Measurements from ENCODE around the gene CACNA1B. TPM values are rescaled to one million over a fixed set of nuclear protein-coding genes. Genes with fewer than 3 reads are reported as not detected.

CACNA1B gene
- total and polyA plus RNA-seq, 9 of the 15 experiments (the other 6 are each of a cell fraction or from before 2014, with no cell fraction given) = 0.01 to 0.04 TPM; not detected in 7

GRCh38 chr9:138070815-138071214 lies 193.2 kb downstream of the CACNA1B start:
- FAIRE-seq = no peak
- Histone ChIP-seq H3K27me3 (ENCODE audit: control insufficient read depth in 2 of 2, insufficient read depth in 2 of 2, low read length in 2 of 2) (peaks cover 21 to 80% of the 10 kb centered on the region in 2 experiments), H3K36me3 (ENCODE audit: control insufficient read depth, insufficient read depth, low read length) (no peaks in the 10 kb centered on the region), H3K9me1 (ENCODE audit: control insufficient read depth, insufficient read depth, low read length) (no peaks in the 10 kb centered on the region), H3K27ac (ENCODE audit: extremely low read depth, low read depth, low read length) (no peak overlapping the region), H3K4me3 (no peak overlapping the region), H3K9me3 (replicated peaks; ENCODE audit: control insufficient read depth, insufficient read depth, low read depth, low read length) (no peaks in the 10 kb centered on the region), H3K9ac (ENCODE audit: insufficient read depth in 1 of 2, low read depth in 2 of 2, low read length in 2 of 2) (no peak overlapping the region), H3K4me2 (ENCODE audit: insufficient read depth, low read length) (no peak overlapping the region), H3K4me1 (replicated peaks in 1 of 2; ENCODE audit: control insufficient read depth in 2 of 2, insufficient read depth in 2 of 2, low read length in 2 of 2) (peaks cover 0 to 3% of the 10 kb centered on the region in 2 experiments; a peak in 1 of 5 replicates), H3K79me2 (ENCODE audit: control insufficient read depth, insufficient read depth, low read length) (no peaks in the 10 kb centered on the region), H4K20me1 (replicated peaks; ENCODE audit: control insufficient read depth, insufficient read depth, low read length) (0 out of 2 replicates have a peak, but pooled peaks cover 4% of the 10 kb centered on the region), H2AFZ (ENCODE audit: low read depth, low read length) (no peak overlapping the region)
- intact Hi-C loops (cut with micrococcal nuclease) (no loop called here), in situ Hi-C loops (cut with MboI) (no loop called here)
- POLR2A ChIA-PET = interaction anchor here (1.3 kb wide), 1 partner anchor 10 kb away, joined by 3 read pairs; no protein-coding TSS in a partner anchor
- DNase-seq (ENCODE audit: extremely low read depth in 1 of 4, low spot score in 3 of 4) = no peak
- 1% methylated on average over 8 of the region's 8 CpGs for WGBS (ENCODE audit: insufficient coverage, low coverage, missing lambda C conversion rate)
- CTCF ChIA-PET (ENCODE audit: low intra/inter-chr PET ratio) = no interaction called here
- no TSS peak for BruUV-seq (replicated peaks)
- ATAC-seq = no peak
- TF ChIP-seq ARHGAP35 (IDR thresholded peaks at IDR 0.05; ENCODE audit: partially characterized antibody) = no peak
- no peak for TF ChIP-seq MYNN (IDR thresholded peaks at IDR 0.05)
- TF ChIP-seq MYNN (CRISPR knock-in tag; IDR thresholded peaks at IDR 0.05) = no peak
- no peak for TF ChIP-seq HNRNPK (IDR thresholded peaks at IDR 0.05; ENCODE audit: low read depth, low read length, poor library complexity, severe bottlenecking)

DNA sequence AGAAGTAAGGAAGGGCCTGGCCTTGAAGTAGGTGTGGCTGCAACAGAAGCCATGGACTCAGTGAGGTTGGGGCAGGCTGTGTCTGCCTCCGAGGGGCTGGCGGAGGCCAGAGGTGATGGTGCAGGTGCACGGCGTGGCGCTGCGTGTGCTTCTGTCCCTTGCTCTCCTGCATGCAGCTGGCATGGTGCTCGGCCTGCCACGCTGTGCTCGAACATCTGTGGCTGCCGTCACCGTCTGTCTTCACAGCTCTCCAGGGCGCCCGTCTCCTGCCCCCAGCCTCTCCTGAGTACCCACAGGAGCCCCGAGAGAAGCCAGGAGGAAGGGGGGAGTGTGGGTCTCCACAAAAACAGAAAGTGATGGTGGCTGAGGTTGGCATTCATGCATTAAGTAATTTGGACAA lies 193.7 kb downstream of the CACNA1B start:
- no peaks in the 10 kb centered on the region for H3K36me3 ChIP-seq (ENCODE audit: control insufficient read depth, insufficient read depth, low read length)
- POLR2A ChIA-PET = interaction anchor here (1.3 kb wide), 1 partner anchor 11 kb away, joined by 3 read pairs; no protein-coding TSS in a partner anchor
- BruUV-seq (replicated peaks) = no TSS peak
- H3K27me3 ChIP-seq (ENCODE audit: control insufficient read depth in 2 of 2, insufficient read depth in 2 of 2, low read length in 2 of 2) = peaks cover 22 to 80% of the 10 kb centered on the region in 2 experiments
- CTCF ChIA-PET (ENCODE audit: low intra/inter-chr PET ratio) = no interaction called here
- DNase-seq (ENCODE audit: extremely low read depth in 1 of 4, low spot score in 3 of 4) = no peak
- TF ChIP-seq, protein P1, sequence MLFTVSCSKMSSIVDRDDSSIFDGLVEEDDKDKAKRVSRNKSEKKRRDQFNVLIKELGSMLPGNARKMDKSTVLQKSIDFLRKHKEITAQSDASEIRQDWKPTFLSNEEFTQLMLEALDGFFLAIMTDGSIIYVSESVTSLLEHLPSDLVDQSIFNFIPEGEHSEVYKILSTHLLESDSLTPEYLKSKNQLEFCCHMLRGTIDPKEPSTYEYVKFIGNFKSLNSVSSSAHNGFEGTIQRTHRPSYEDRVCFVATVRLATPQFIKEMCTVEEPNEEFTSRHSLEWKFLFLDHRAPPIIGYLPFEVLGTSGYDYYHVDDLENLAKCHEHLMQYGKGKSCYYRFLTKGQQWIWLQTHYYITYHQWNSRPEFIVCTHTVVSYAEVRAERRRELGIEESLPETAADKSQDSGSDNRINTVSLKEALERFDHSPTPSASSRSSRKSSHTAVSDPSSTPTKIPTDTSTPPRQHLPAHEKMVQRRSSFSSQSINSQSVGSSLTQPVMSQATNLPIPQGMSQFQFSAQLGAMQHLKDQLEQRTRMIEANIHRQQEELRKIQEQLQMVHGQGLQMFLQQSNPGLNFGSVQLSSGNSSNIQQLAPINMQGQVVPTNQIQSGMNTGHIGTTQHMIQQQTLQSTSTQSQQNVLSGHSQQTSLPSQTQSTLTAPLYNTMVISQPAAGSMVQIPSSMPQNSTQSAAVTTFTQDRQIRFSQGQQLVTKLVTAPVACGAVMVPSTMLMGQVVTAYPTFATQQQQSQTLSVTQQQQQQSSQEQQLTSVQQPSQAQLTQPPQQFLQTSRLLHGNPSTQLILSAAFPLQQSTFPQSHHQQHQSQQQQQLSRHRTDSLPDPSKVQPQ (CRISPR knock-in tag; IDR thresholded peaks at IDR 0.05; ENCODE audit: borderline replicate concordance) = no peak
- no peak for TF ChIP-seq ZBTB49 (CRISPR knock-in tag; IDR thresholded peaks at IDR 0.05; ENCODE audit: borderline replicate concordance)
- no peak for TF ChIP-seq FOXK1 (CRISPR knock-in tag; IDR thresholded peaks at IDR 0.05; ENCODE audit: borderline replicate concordance)
- no peak for TF ChIP-seq RBM14 (IDR thresholded peaks at IDR 0.05; ENCODE audit: borderline replicate concordance, insufficient read depth, low read depth, low read length)
- H4K20me1 ChIP-seq (replicated peaks; ENCODE audit: control insufficient read depth, insufficient read depth, low read length) = 0 out of 2 replicates have a peak, but pooled peaks cover 4% of the 10 kb centered on the region
- no peak overlapping the region for H3K27ac ChIP-seq (ENCODE audit: extremely low read depth, low read depth, low read length)
- FAIRE-seq = no peak
- no peak overlapping the region for H2AFZ ChIP-seq (ENCODE audit: low read depth, low read length)
- H3K4me3 ChIP-seq = no peak overlapping the region
- H3K4me2 ChIP-seq (ENCODE audit: insufficient read depth, low read length) = no peak overlapping the region
- peaks cover 0 to 3% of the 10 kb centered on the region in 2 experiments; a peak in 1 of 5 replicates for H3K4me1 ChIP-seq (replicated peaks in 1 of 2; ENCODE audit: control insufficient read depth in 2 of 2, insufficient read depth in 2 of 2, low read length in 2 of 2)
- no peak for ATAC-seq
- H3K9ac ChIP-seq (ENCODE audit: insufficient read depth in 1 of 2, low read depth in 2 of 2, low read length in 2 of 2) = no peak overlapping the region
- intact Hi-C loops (cut with micrococcal nuclease) (no loop called here), in situ Hi-C loops (cut with MboI) (no loop called here)
- no peaks in the 10 kb centered on the region for H3K9me3 ChIP-seq (replicated peaks; ENCODE audit: control insufficient read depth, insufficient read depth, low read depth, low read length)
- under 1% methylated on average over 14 of the region's 14 CpGs for WGBS (ENCODE audit: insufficient coverage, low coverage, missing lambda C conversion rate)
- no peaks in the 10 kb centered on the region for H3K79me2 ChIP-seq (ENCODE audit: control insufficient read depth, insufficient read depth, low read length)
- no peaks in the 10 kb centered on the region for H3K9me1 ChIP-seq (ENCODE audit: control insufficient read depth, insufficient read depth, low read length)
